Measurements from ENCODE around the gene CCDC192. TPM values are rescaled to one million over a fixed set of nuclear protein-coding genes. Genes with fewer than 3 reads are reported as not detected.

Gene CCDC192
- total and polyA plus RNA-seq, 2 donors (not counting 3 experiments of a cell fraction or from before 2014, with no cell fraction given): not detected

GRCh38 chr5:127801751-127802476, 98.7 kb downstream of the CCDC192 start:
- no peaks in the 10 kb centered on the region for H4K20me1 ChIP-seq (replicated peaks; ENCODE audit: control insufficient read depth, extremely low read depth, insufficient read depth, low read length)
- no peak overlapping the region for H3K4me3 ChIP-seq (replicated peaks in 1 of 3; ENCODE audit: insufficient read depth in 1 of 3, low read depth in 1 of 3, low read length in 3 of 3)
- H3K9me3 ChIP-seq (replicated peaks; ENCODE audit: control insufficient read depth, insufficient read depth, low read length): no peaks in the 10 kb centered on the region
- BruUV-seq (replicated peaks): TSS peak; percentile 69
- FAIRE-seq (peak; percentile 93), DNase-seq (ENCODE audit: low read depth, low spot score) (peak; percentile 71)
- intact Hi-C loops (cut with micrococcal nuclease): loop anchor here (1.0 kb wide), 4 partner anchors 11 to 70 kb away; no protein-coding TSS in a partner anchor
- H3K4me1 ChIP-seq (ENCODE audit: control insufficient read depth, extremely low read depth, insufficient read depth, low read length): peaks cover 17% of the 10 kb centered on the region
- H3K9ac ChIP-seq (replicated peaks; ENCODE audit: extremely low read depth, insufficient read depth, low read length): peak overlapping the region; percentile 45
- TF ChIP-seq JUN (IDR thresholded peaks at IDR 0.05; ENCODE audit: borderline replicate concordance, insufficient read depth, insufficient read length, low read depth): peak; percentile 74
- no peak for TF ChIP-seq MYC (IDR thresholded peaks at IDR 0.05; ENCODE audit: low read depth, low read length)
- no peak for TF ChIP-seq MAX (IDR thresholded peaks at IDR 0.05; ENCODE audit: insufficient read depth, insufficient read length)
- no peak for TF ChIP-seq CTCF (IDR thresholded peaks at IDR 0.05; ENCODE audit: extremely low read depth in 1 of 2, insufficient read depth in 1 of 2, low read depth in 1 of 2, low read length in 2 of 2)
- no peak for TF ChIP-seq EZH2 (IDR thresholded peaks at IDR 0.05; ENCODE audit: borderline replicate concordance, low read depth, low read length, severe bottlenecking)
- TF ChIP-seq POLR2A (IDR thresholded peaks at IDR 0.05; ENCODE audit: low read depth, low read length): no peak
- peak; percentile 72 for TF ChIP-seq GATA2 (IDR thresholded peaks at IDR 0.05; ENCODE audit: insufficient read depth, insufficient read length, low read depth, low read length)
- peak; percentile 33 for TF ChIP-seq FOS (IDR thresholded peaks at IDR 0.05; ENCODE audit: borderline replicate concordance, insufficient read depth, low read length)
- peak; percentile 40 for TF ChIP-seq POLR2AphosphoS5 (IDR thresholded peaks at IDR 0.05; ENCODE audit: insufficient read depth, low read depth, low read length)
- H3K9me1 ChIP-seq (replicated peaks; ENCODE audit: control insufficient read depth, extremely low read depth, insufficient read depth, low read length): no peaks in the 10 kb centered on the region
- H3K79me2 ChIP-seq (ENCODE audit: control insufficient read depth, insufficient read depth, low read length): no peaks in the 10 kb centered on the region
- H3K4me2 ChIP-seq (ENCODE audit: insufficient read depth, low read length): peak overlapping the region; percentile 43
- no peaks in the 10 kb centered on the region for H3K36me3 ChIP-seq (ENCODE audit: control insufficient read depth in 2 of 2, extremely low read depth in 1 of 2, insufficient read depth in 2 of 2, low read length in 2 of 2)
- ChIA-PET POLR2A (interaction anchor here (0.6 to 1.1 kb wide), 3 partner anchors 17 to 85 kb away, joined by 3 to 4 read pairs (median 3); no protein-coding TSS in a partner anchor), CTCF (interaction anchor here (0.7 to 1.4 kb wide), 10 partner anchors 12 to 399 kb away, joined by 3 to 7 read pairs (median 3); no protein-coding TSS in a partner anchor)
- H2AFZ ChIP-seq (ENCODE audit: low read depth, low read length): peak overlapping the region; percentile 30
- H3K27ac ChIP-seq (ENCODE audit: insufficient read depth, low read depth, low read length): peak overlapping the region; percentile 75
- dilution Hi-C loops (cut with MboI; ENCODE audit: extremely low pct_ligation_motif_present, low sequenced_read_pairs): no loop called here
- H3K27me3 ChIP-seq (ENCODE audit: control insufficient read depth in 2 of 2, insufficient read depth in 2 of 2, low read length in 2 of 2): no peaks in the 10 kb centered on the region

All from endothelial cell of umbilical vein (primary cell).